ENCODE measurements around the gene FOXK2. TPM values are rescaled to one million over a fixed set of nuclear protein-coding genes. Genes with fewer than 3 reads are reported as not detected.
A peak's percentile ranks its signal among the peaks of the same experiment; 100 is the strongest.

The FOXK2 gene
- polyA plus RNA-seq, 3 donors: 35.2 to 37.9 (median 36.0) TPM

DNA sequence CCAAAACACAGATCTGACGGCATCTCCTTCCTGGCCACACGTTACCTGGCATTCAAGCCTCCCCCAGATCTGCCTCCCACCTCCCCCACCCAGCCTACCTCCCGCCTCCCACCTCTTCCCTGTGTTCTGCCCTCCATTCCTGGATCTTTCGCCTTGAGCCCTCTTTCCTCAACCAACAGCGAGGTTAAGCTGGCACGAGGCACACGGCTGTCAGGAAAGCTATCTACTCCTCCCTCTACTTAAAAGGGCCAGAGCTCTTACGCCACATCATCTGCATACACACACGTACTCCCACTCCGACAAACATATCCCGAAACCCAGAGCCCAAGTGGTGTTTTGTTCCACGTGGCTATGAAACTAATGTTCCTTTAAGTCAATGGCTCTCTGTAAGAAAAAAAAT, 110.7 kb downstream of the FOXK2 start:
- DNase-seq (ENCODE audit: low read depth in 3 of 3, low spot score in 2 of 3): no peak

DNA sequence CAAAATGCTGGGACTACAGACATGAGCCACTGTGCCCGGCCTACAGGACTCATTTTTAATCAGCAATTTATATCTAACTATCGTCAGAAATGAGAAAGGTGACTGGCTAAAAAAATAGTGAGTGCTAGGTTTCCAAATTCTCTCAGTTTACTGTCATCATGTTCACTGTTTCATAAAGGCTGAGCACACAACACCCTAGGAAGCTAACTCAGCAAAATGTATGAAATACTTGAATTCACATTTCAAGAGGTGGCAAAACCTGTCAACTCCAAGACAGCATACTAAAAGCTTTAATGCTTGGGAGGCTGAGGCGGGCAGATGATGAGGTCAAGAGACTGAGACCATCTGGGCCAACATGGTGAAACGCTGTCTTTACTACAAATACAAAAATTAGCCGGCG, 112.0 kb downstream of the FOXK2 start:
- no peak for DNase-seq (ENCODE audit: low read depth in 3 of 3, low spot score in 2 of 3)

- no peak for DNase-seq (ENCODE audit: low read depth in 3 of 3, low spot score in 2 of 3)
These were observed 112.9 kb downstream of the FOXK2 start for GRCh38 chr17:82632451-82632850.

GRCh38 chr17:82633343-82633742, 113.8 kb downstream of the FOXK2 start:
- no peak for DNase-seq (ENCODE audit: low read depth in 3 of 3, low spot score in 2 of 3)

GRCh38 chr17:82636626-82637598, 117.4 kb downstream of the FOXK2 start:
- no peak for DNase-seq (ENCODE audit: low read depth in 3 of 3, low spot score in 2 of 3)

- no peak for DNase-seq (ENCODE audit: low read depth in 3 of 3, low spot score in 2 of 3)
These were observed 118.7 kb downstream of the FOXK2 start for GRCh38 chr17:82638183-82638773.

DNA sequence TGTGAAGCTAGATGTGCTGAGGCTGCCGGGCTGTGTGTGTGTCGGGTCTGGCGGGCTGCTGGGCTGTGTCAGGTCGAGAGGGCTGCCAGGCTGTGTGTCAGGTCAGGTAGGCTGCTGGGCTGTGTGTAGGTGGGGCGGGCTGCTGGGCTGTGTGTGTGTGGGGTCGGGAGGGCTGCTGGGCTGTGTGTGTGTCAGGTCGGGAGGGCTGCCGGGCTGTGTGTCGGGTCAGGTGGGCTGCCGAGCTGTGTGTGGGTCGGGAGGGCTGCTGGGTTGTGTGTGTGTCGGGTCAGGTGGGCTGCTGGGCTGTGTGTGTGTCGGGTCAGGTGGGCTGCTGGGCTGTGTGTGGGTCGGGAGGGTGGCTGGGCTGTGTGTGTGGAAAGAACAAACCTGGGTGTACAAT, 120.1 kb downstream of the FOXK2 start:
- no peak for DNase-seq (ENCODE audit: low read depth in 3 of 3, low spot score in 2 of 3)

- no peak for DNase-seq (ENCODE audit: low read depth in 3 of 3, low spot score in 2 of 3)
These were observed 120.5 kb downstream of the FOXK2 start for GRCh38 chr17:82640036-82640435.

DNA sequence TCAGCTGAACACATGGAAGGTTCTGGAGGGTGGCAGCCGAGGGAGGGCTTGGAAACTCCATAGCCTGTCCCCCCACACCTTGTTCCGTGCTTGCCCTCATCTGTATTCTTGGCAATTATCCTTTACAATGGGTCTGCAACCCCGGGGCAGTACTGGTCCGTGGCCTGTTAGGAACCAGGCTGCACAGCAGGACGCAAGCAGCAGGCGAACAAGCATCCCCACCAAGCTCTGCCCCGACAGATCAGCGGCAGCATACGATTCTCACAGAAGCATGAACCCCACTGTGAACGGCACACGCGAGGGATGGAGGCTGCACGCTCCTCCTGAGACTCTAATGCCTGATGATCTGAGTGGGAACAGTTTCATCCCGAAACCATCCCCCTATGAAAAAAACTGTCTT, 122.5 kb downstream of the FOXK2 start:
- no peak for DNase-seq (ENCODE audit: low read depth in 3 of 3, low spot score in 2 of 3)

- DNase-seq (ENCODE audit: low read depth in 3 of 3, low spot score in 2 of 3): no peak
These were observed 124.6 kb downstream of the FOXK2 start for GRCh38 chr17:82644148-82644547.

DNA sequence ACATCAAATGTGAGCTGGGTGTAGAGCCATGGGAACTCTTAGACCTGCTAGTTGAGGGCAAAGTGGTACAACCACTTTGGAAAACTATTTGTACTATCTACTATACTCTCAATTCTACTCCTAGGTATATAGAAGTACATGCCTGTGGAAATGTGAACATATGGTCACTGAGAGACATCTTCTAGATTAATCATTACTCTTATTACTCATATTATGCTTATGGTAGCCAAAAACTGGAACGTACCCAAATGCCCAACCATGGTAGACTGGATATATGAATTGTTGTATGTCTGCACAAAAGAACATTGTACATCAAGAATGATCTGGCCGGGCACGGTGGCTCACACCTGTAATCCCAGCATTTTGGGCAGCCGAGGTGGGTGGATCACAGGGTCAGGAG, 126.0 kb downstream of the FOXK2 start:
- no peak for DNase-seq (ENCODE audit: low read depth in 3 of 3, low spot score in 2 of 3)

DNA sequence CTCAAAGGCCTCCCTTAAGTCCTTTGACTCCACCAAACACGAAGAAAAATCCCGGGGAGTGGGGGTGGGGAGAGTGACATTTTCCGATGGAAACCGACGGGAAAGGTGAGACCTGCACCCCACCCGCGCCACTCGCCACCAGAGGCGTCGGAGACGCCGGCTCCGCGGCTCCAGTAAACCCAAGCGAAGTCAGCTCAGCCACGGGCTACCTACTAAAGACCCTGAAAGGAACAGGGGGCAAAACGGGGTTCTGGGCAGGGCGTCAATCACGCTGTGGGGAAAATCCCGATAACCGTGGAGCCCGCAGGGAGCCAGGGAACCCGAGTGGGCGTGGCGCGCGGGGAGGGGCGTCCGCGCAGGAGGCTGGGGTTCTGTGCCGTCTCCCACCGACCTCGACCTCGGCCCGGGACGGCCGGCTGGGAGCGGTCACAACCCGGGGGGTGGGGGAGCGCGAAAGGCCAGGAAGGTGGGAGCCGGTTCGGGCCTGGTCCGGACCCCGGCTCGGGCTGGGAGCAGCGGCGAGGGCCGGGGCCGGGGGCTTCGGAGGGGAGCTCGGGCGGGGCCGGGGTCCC, 128.1 kb downstream of the FOXK2 start:
- DNase-seq (ENCODE audit: low read depth in 3 of 3, low spot score in 2 of 3): no peak

DNA sequence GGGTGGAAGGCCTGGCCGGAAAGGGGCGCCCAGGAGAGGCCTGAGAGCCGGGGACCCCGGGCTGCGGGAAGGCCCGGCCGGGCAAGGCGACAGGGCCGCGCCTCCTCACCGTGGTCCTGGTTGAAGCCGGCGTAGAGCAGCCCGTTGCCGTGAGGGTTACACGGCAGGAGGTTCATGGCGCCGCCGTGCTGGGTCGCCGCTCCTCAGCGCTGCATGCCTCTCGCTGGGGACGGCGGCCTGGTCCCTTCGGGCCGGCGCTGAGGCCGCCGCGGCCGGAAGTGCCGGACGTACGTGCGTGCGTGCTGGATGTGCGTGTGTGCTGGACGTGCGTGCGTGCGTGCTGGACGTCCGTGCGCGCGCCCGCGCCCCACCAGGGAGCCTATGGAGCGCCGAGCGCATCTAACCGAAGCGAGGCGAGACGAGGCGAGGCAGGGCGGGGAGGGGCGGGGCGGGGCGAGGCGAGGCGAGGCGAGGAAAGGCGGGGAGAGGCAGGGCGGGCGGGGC, 128.7 kb downstream of the FOXK2 start, which contains the start of gene WDR45B:
WDR45B (minus strand) TSS at position 280 of the 504 bp plus-strand sequence; CDS start at position 176, 104 bp downstream.
- DNase-seq (ENCODE audit: low read depth in 3 of 3, low spot score in 2 of 3): peak; percentile 79 to 90 (median 86)

DNA sequence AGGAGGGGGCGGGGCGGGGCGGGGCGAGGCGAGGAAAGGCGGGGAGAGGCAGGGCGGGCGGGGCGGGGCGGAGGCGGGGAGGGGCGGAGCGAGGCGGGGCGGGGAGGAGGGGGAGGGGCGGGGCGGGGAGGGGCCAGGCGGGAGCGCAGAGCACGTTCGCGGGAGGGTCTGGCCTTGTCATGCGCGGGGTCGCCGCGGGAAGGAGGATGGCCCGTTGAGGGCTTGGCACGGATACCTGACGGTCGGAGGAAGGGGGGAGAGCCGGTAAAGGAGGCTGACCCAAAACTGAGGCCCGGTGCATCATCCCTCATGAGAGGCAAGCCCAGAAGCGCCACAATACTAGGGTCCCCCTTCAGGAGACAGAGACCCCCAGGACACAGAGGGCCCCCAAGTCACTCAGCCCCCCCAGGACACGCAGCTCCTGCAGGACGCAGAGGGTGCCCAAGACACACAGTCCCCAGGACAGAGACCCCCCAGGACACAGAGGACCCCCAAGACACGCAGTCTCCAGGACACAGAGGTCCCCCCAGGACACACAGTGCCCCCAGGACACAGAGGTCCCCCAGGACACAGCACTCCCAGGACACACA, 129.3 kb downstream of the FOXK2 start:
- no peak for DNase-seq (ENCODE audit: low read depth in 3 of 3, low spot score in 2 of 3)

- no peak for DNase-seq (ENCODE audit: low read depth in 3 of 3, low spot score in 2 of 3)
These were observed 130.1 kb downstream of the FOXK2 start for GRCh38 chr17:82649501-82650261.

DNA sequence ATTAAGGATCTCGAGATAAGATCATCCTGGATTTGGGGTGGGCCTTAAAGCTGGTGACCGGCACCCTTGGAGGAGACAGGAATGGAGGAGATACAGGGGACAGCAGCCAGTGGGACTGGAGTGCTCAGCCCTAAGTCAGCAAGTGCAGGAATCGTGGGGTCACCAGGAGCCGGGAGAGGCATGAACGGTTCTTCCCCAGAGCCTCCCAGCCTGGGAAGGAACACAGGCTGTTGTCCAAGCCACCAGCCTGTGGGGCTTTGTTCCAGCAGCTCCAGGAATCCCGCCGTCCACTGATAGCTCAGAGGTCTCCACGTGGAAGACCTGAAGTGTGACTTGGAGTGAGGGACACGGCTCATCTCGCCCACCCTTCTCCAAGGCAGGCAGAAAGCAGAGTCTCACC, 131.2 kb downstream of the FOXK2 start:
- DNase-seq (ENCODE audit: low read depth in 3 of 3, low spot score in 2 of 3): no peak

DNA sequence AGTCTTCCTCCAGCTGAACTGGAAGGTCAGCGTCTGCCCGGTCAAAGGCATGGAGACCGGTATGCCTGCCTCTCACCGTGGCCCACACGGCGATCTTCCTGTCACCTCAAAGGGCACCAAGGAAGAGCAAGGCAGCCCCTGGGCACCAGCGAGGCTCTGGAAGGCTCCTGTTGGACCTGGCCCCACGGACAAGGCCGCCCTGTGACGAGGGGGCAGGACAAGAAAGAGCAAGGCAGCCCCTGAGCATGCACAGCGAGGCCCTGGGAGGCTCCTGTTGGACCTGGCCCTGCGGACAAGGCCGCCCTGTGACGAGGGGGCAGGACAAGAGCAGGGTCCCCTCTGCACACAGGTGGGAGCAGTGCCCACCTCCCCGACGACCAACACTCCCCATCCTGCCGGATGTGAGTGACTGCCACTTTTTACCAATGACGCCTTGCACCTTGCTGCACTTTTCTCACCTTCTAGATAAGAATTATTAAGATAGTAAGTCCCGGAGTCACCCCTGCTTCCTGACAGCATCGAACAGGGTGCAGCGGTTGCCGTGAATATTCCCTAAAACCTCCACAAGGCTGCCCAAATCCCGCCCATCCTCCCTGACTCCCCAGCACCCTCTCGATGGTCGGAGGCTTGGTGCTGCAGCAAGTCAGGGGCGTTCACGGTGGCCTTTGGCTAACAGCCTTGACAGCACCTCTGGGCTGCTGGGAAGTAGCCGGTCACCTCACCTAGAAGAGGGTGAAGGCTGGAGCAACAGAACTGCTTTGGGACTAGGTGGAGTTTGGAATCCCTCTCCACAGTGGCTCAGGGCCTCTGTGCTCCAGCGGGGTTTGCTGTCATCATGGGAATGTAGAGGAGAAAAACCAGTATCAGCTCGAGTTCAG, 134.4 kb downstream of the FOXK2 start:
- no peak for DNase-seq (ENCODE audit: low read depth in 3 of 3, low spot score in 2 of 3)
